Measurements from ENCODE around the gene CNOT1.
"Not testable (repeated sequence)": the region's sequence is repeated elsewhere in the genome, so short reads cannot be mapped to it uniquely, and the experiment has no call there.

Gene CNOT1

DNA sequence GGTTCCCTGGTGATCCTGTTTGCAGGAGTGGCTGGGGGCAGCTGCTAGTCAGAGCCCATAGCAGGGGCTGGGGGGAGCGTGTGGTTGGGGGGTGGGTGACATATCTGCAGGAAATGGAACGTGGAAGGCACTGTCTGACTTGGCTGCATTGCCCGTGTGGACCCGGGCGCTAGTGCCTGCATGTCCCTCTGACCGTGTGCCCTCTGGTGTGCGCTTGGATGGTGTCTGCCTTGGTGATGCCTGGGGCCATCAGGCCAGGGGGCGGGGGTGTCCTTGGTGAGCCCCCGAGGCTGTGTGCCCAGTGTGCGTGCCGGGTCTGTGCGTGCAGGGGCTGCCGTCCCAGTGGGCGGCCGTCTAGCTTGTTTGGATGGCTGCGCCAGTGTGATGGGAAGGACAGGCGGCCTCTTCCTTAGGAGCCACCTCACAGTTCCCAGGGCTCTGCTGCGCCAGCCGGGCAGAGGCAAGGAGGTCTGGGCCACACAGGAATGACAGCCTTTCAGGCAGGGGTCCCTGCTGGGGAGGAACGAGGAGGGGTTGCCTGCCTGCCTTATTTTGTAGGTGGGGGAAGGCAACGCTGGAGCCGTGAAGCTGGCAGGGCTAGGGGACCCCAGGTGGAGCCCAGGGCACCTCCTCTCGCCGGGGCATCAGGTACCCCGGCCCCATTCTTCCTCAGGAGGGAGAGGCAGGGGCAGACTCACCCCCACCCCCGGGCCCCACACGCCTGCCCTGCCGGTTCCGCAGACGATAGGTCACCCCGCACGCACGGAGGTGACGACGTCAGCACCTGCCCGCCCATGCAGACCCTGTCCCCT, 129.0 kb downstream of the CNOT1 start:
- DNase-seq: peak in 1 of 2 donors; percentile 29

DNA sequence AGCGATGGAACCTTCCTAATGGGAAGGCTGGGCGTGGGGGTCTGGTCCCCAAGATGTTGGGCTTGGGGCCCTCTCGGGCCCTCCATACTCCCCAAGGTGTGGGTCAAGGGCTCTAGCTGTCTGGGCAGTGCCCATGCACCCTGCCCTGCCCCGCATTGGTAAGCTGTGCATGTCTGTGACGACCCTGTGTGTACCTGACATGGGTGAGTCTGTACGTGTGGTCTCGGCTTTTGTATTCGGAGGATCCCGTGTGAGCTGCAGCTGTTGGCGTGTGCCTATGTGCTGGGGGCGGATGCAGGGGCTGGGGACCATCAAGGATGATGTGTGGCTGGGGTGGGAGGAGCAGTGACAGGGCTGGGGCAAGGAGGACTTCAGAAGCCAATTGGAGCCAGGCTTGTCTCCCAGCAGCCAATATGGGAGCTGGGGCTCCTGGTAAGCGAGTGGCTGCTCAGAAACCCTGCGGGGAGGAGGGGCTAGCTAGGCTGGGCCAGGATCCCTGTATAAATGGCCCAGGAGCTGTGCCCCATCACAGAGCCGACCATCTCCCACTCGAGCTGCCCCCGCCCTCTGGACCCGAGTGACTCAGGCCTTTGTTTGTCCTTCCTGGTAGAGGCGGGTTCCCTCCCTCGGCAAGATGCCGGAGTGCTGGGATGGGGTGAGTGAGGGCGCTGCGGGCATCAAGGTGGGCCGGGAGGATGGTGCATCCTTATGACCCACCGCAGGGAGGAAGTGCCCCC, 129.8 kb downstream of the CNOT1 start, which contains the start of gene NDRG4:
NDRG4 (plus strand) TSS at position 529 of the 737 bp plus-strand sequence; CDS start at position 635, 106 bp downstream.
- peak in 1 of 2 donors; percentile 35 for DNase-seq

DNA sequence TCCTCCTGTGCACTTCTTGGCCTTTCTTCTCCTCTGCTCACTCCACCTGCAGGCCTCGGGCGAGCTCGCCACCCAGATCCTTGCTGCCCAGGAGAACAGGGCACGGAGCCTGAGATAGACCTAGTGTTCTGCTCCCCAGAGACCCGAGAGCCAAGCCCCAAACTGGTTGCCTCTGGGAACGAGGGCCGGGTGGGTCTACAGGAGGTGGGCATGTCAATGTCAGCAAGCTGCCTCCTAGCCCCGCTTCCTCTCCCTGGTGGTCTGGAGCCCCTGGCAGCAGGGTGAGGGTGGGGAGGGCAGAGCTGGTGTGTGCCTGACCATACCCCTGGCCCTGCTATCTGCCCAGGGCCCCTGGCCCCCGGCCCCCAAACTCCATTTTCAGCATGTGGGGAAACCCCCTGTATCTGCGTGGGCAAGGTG, 130.5 kb downstream of the CNOT1 start:
- DNase-seq: no peak

DNA sequence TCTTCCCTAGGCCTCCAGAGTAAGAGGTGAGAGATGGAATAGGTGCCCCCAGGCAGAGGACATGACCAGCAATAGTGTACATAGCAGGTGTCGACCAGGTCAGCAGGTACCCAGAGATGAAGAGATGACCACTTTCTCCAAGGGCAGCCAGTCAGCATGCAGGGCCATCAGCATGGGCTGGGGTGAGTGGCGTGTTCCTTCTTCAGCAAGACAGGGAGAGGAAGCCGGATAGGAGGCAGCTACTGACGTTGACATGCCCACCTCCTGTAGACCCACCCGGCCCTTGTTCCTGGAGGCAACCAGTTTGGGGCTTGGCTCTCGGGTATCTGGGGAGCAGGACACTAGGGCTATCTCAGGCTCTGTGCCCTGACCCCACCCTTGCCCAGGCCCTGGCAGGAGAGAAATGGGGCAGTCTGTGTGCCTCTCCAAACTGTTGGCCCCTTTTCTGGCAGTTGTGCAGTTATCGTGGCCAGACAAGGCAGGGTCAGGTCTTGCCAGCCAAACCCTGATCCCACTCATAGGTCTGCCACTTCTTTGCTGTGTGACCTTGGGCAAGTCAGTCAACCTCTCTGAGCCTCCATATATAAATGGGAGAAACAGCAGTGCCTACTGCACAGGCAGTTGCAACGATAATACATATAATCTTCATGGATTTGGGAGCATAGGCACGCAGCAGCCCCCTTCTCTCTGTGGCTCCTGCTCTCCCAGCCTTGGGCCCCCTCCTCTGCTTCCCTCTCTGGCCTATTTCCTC, 131.1 kb downstream of the CNOT1 start:
- no peak for DNase-seq

DNA sequence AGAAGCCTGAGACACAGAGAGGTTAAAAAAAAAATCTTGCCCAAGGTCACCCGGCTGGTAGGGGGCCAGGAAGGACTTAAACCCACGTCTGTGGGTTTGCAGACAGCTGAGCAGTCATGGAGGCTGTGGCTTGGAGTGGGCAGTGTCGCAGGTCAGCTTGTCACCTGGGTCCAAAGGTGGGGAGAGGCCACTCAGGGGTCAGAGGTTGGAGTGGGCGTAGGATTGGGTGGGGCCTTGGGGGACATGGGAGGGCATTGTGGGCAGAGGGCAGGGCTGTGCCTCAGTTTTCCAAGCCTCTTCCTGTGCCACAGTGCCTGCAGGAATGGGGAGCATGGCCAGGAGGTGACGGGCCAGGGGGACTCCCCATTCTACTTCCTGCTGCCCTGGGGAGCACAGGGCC, 131.7 kb downstream of the CNOT1 start:
- DNase-seq: no peak

DNA sequence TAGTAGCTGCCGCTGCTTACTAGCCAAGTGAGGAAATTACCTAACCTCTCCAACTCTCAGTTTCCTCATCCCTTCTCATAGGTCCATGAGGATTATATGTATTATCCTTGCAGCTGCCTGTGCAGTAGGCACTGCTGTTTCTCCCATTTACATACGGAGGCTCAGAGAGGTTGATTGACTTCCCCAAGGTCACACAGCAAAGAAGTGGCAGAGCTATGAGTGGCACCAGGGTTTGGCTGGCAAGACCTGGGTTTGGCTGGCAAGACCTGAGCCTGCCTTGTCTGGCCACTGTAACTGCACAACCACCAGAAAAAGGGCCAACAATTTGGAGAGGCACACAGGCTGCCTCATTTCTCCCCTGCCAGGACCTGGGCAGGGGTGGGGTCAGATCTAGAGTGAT, 132.2 kb downstream of the CNOT1 start:
- no peak for DNase-seq

DNA sequence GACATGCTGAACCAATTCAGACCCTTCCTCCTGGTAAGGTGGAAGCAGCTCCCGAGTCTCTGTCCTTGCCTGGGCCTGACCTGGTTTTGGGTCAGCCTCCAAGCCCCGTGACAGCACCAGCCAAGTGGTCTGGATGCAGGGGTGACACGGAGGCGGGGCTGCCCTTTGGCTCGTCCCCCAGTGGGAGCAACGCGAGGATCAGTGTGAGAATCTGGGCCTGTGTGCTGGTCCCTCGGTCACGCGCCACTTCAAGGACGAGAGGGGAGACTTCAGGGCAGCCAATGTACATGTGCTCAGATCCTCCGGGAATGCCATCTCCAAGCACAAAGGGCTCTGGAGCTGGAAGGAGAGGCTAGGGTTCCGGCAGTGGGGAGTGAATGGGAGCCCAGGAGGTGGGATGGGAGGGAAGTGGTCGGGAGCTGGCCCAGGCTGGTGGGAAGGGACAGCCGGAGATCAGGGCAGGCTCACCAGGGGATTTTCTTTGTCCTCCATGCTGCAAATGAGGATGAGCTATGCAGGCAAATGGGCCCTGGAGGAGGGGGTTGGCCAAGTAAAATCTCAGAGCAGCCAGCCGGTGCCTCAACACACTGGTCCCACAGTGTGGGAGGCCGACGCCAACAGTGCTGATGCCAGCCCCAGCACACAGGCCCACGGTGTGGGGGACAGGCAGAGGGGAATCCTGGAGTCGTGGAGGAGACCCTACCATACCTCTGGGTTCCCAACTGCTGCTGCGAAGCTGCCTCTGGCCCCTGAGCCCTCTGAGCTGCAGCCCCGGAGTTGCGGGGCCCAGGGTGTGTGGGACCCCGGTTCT, 133.9 kb downstream of the CNOT1 start:
- no peak for DNase-seq

DNA sequence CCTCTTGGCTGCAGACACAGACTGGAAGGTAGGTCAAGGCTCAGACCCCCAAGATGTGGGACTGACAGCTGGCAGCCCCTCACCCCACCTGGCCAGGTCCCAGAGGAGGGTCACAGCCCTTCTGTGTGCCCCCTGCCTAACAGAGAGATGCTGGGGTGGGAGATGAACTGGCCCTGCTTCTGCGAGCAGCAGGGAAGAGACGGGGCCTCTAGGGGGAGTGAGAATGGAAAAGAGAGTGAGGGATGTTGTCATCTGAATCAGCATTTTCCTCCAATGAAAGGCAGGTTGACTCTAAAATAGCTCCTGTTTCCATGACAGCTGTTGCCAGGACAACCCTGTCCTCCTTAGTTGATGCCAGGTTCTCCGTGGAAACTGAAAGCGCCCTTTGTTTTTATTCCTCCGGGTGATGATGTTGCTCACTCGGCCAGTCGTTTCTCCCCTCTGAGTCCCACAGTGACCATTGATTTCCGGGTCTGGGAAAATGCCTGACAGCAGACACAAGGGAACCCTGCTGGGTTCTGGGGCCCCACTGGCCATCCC, 134.6 kb downstream of the CNOT1 start:
- DNase-seq: peak; percentile 70 to 79

DNA sequence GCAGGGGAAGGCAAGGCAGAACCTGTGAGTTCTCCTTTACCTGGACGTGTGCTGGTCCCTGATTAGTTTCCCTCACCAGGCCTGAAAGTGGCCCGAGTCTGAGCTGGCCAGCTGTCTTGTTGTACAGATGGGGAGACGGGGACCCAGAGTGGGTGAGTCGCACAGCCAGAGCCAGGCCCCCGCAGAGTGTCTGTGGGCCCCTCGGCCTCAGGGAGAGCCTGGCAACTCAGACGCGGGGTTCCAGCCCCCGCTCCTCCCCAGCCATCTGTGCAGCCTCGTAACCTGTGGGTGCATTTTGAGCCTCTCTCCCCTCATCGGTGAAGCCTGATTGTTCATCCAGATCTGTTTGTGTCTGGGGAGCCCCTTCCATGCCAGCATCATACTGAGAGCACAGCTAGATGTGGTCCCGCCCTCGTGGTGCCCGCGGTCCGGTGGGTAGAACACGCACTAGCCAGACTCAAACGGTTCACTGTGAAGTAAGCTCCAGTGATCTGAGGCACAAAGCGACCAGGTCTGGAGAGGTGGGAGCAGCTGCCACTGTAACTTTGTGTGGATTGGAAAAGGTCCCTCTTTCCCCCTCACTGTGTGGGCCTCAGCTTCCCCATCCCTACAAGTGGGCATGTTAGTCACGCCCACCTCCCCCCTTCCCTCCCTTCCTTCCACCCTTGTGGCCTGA, 135.7 kb downstream of the CNOT1 start:
- no peak for DNase-seq

DNA sequence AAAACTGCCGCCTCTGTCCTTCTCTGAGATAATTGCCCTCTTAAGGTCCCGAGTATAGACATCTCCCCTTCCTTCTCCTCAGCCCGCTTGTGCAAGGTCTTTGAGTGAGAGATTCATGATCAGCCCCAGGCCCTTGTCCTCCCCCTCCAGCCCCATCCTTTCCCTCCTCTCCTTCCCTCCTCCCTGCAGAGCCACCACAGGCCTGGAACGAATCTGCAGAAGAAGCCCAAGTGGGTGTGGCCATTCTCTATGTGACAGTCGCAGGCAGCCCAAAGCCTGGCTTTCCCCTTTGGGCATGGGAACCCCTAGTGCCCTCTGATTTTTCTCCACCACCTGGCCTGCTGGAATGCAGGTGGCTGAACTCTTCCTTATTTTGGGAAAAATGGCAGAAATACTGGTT, 136.9 kb downstream of the CNOT1 start:
- DNase-seq: no peak

DNA sequence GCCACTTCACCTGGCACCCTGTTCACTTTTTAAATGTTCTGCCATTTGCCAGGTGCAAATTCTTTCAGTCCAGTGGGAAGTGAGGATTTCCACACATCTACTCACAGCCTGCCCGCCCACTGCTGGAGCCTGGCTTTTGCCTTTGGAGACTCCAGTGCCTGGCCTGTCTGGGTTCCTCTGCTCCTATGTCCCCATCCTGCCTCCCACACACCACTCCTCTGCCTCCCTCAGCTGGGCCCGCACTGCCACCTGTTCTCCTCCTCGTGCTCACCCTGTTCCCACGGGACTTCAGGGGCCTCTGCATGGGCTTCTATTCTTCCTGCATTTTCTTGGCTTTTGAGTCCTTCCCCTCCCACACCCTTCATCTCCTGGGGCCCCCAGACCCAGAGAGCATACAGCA, 137.6 kb downstream of the CNOT1 start:
- DNase-seq: no peak

DNA sequence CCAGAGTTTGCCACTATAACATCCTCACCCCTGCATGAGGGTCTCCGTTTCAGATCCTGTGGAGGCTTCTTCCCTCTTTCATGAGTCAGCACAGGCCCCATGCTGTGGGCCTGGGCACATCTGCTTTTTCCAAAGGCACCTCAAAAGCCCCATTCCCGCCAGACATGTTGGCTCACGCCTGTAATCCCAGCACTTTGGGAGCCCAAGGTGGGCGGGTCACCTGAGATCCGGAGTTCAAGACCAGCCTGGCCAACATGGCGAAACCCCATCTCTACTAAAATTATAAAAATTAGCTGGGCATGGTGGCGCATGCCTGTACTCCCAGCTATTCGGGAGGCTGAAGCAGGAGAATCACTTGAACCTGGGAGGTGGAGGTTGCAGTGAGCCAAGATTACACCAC, 139.1 kb downstream of the CNOT1 start:
- DNase-seq: not testable (repeated sequence)

DNA sequence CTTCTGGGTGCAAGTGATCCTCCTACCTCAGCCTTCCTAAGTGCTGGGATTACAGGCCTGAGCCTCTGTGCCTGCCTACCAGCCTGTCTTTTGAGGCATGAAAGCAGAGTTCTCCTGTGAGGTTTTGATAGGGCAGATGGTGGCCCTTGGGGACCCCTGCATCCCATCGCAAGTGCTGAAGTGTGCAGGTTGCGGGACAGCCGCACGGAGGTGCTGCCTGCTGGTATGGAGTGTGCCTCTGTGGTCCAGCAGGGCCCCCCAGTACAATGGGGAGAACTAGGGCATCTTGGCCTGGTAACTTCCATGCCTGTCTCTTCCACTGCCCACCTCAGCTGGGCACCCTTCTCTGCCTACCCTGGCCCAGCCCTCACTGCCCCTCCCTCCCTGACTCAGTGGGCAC, 139.6 kb downstream of the CNOT1 start:
- DNase-seq: no peak

DNA sequence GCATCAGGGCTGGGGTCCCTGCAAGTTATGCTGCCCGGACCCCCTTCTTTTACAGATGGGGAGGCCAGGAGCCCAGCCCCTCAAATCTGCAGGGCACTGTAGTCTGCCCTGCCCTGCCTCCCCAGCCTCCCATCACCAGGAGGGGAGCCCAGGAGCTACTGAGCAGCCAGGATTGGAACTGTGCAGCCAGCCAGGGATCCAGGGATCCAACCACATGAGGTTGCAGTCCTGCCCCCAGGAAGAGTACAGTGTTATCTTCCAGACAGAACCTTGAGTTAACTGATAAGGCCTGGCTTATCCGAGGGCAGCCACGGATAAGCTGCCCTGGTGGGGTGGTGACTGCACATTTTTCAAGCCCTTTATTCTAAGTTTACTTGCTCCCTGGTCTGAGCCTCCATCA, 141.1 kb downstream of the CNOT1 start:
- DNase-seq: no peak

DNA sequence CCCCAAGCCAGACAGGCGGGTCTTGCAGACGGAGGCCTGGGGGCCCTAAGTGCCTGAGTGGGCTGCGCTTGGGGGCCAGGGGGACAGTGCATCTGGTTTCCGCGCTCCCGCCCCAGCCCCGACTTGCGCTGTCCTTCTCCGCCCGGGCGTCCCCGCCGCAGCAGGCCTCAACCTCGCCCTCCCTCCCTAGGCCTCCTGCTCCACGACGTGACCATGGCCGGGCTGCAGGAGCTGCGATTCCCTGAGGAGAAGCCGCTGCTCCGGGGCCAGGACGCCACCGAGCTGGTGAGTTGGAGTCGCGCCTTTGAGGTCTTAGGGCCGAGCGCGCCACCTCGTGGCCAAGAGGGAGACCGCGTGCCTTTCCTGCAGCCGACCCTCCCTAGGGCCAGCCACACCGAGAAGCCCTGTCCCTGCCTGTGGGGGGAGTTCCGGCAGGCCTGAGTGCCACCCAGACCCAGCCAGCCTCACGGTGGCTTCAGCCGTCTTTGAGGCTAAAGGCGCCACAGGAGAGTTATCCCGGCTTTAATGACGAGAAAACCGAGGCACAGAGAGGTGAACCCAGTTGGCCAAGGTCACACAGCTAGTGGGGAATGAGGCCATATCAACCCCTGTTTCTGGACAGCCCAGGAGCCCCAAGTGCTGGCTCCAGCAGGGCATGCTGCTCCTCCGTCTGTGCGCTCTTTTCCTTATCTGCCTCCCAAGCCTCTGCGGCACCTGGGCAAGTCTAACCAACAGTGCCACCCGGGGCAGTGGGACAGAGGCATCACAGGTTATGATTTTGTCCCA, 141.9 kb downstream of the CNOT1 start:
- DNase-seq: peak; percentile 75 to 81

DNA sequence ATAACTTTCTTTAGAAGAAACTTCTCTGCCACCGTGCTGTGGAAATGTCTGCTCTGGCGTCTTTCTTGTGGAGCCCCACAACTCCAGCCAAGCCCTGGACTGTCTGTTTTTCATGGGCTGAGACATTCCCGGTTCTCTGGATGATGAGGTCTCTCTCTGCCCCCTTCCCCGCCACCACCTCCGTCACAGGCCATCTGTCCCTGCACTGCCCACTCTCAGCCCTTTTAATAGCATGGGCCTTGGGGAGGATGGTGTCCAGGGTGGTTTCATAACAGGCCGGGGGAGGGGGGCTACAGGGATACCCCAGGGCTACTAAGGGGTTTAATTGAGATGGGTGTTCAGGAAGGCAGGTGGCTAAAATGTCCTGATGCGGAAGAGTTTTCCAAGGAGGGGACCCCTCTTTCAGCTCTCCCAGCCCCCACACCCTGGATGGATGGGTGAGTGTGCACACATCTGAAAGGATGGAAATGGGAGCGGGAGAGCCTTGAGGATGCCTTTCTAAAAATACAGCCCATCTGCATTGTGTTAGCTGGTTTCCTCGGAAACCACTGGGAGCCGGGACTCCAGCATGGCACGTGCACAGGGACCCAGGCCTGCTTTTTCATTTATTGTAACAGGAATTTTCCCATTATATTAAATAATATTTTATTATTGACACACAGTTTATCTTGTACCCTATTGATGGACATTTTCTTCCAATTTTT, 144.3 kb downstream of the CNOT1 start:
- DNase-seq: no peak

DNA sequence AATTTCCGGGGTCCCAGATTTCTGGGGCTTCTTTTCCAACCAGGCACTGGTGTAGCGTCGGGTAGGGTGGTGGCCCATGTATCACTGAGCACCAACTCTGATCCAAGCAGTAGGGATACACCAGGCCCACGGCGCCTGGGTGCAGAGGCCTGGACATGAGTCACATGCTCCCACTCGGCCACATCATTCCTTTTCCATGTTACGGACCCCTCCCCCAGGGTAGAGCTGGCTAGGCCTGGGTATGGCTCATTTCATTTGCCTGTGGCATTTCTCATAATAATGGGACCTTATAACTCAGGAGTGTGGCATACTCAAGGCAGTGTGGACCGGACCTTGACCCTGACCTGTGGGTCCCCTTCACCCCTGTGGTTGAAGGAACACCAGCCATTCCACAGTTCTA, 147.7 kb downstream of the CNOT1 start:
- DNase-seq: no peak

DNA sequence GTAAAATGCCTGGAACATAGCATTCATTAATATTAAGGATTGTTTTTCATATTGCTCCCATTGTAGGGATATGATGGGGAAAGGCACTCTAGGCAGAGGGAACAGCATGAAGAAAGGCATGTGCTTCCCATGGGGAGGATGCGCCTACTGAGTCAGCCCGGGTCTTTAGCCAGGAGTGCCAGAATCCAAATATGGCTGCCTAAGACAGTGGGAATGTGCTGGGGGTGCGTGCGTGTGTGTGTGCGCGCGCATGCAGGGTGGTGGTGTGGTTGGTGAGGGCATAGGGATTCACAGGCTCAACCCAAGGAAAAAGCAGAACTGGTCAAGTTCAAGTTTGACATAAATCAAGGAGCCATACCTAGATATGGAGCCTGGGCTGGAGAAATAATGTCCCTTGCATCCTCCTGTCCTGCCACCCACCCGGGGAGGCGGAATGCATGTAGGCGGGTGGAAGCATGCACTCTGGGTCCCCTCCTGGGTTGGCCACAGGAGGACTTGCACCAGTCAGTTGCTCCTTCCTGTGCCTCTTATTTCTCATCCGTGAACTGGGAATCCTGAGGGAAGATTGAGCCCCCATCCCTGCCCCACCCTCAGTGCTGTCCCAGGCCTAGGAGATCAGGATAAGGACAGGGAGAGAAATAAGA, 148.3 kb downstream of the CNOT1 start:
- no peak for DNase-seq

DNA sequence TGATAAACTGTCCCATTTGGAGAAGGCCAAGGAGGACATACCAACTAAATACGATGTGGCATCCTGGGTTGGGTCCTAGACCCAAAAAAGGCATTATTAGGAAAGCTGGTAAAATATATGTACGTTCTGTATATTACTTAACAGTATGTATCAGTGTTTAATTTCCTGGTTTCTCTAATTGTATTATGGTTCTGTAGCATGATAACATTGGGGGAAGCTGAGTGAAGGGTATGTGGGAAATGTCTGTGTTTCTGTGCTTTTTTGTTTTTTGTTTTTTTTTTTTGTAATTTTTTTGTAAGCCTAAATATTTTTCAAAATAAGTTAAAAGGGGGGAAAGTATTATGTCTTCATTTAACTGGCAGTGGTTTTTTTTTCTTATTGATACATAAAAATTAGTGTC, 151.2 kb downstream of the CNOT1 start:
- no peak for DNase-seq

DNA sequence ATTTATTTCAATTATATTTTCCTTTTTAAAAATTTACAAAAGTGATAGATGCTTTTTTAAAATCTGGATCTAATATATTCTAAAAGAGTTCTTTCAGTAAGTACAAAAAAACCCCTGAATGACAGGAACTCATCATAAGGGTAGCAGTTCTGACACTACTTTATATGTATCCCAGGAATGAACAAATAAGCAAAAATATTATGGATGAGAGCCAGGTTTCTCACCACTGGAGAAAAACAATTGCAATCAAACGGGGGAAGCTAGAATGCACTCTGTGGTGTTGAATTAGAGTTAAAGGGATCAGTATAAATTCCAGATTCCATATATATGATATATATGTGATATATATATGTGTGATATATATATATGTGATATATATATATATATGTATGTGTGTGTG, 152.8 kb downstream of the CNOT1 start:
- DNase-seq: no peak

Measured in stimulated activated CD4-positive, alpha-beta T cell treated with anti-CD3 and anti-CD28 coated beads, Interleukin-2, amount 100 ng/mL, for 24 hours (primary cell).